Common myeloid progenitor, CD34-positive (primary cell): ENCODE results near the gene CYP3A4.
"Not testable (repeated sequence)": the region's sequence is repeated elsewhere in the genome, so short reads cannot be mapped to it uniquely, and the experiment has no call there.

ENCODE experiments used
- CTCF ChIA-PET: fragments of 350-600 bp; sonication (Branson Sonifier 250); formaldehyde crosslinking; loops from one replicate; lab custom pipeline; 2021; ENCODE audit warnings: antibody characterized with exemption; lab: Charles Lee
- POLR2A ChIA-PET: fragments of 350-600 bp; sonication (Branson Sonifier 250); formaldehyde crosslinking; loops from one replicate; lab custom pipeline; 2021; ENCODE audit warnings: antibody characterized with exemption; lab: Charles Lee
- DNase-seq, 3 donors: peaks; one replicate each; pipeline versions ENCODE4 v3.0.0 to v3.0.0-alpha.2; 2013
- H3K27ac ChIP-seq, 2 experiments: 1 replicate in 1 of 2; 2 replicates in 1 of 2; pipeline ENCODE4 v1.7.0; 2013; ENCODE audit warnings: inconsistent platforms in 2 of 2, low read length in 2 of 2, mild to moderate bottlenecking in 2 of 2, low read depth in 1 of 2, moderate library complexity in 1 of 2; ENCODE audit not compliant: severe bottlenecking in 2 of 2, insufficient read depth in 1 of 2, poor library complexity in 1 of 2
- H3K27me3 ChIP-seq, 5 experiments: replicated peaks in 2 of 5; 1 replicate in 3 of 5; 2 replicates in 2 of 5; pipeline versions ENCODE4 v1.6.1 to v1.7.0; 2013; ENCODE audit warnings: low read length in 4 of 5, mild to moderate bottlenecking in 2 of 5, moderate library complexity in 2 of 5, inconsistent platforms in 1 of 5; ENCODE audit not compliant: insufficient read depth in 5 of 5, control insufficient read depth in 4 of 5
- H3K36me3 ChIP-seq, 4 experiments: 1 replicate in 2 of 4; 2 replicates in 2 of 4; pipeline versions ENCODE4 v1.6.1 to v1.7.0; 2013; ENCODE audit warnings: low read length in 3 of 4, control low read depth in 1 of 4, mild to moderate bottlenecking in 1 of 4; ENCODE audit not compliant: control insufficient read depth in 4 of 4, insufficient read depth in 4 of 4
- H3K4me1 ChIP-seq, 4 experiments: 1 replicate in 3 of 4; 2 replicates in 1 of 4; pipeline versions ENCODE4 v1.6.1 to v1.7.1; 2013; ENCODE audit warnings: low read length in 3 of 4, mild to moderate bottlenecking in 3 of 4, control low read depth in 1 of 4, inconsistent platforms in 1 of 4, moderate library complexity in 1 of 4; ENCODE audit not compliant: control insufficient read depth in 4 of 4, insufficient read depth in 4 of 4; ENCODE audit errors: control extremely low read depth in 1 of 4
- H3K4me3 ChIP-seq, 7 experiments: 1 replicate in 4 of 7; 2 replicates in 3 of 7; pipeline versions ENCODE4 v1.5.1 to v1.7.0; 2013; ENCODE audit warnings: mild to moderate bottlenecking in 7 of 7, low read length in 6 of 7, moderate library complexity in 6 of 7, inconsistent platforms in 2 of 7, low read depth in 2 of 7, control low read depth in 1 of 7; ENCODE audit not compliant: insufficient read depth in 4 of 7, control insufficient read depth in 1 of 7; ENCODE audit errors: extremely low read depth in 1 of 7
- H3K9me3 ChIP-seq, 5 experiments: 1 replicate in 4 of 5; 2 replicates in 1 of 5; pipeline versions ENCODE4 v1.6.1 to v1.7.1; 2013; ENCODE audit warnings: low read length in 4 of 5, mild to moderate bottlenecking in 2 of 5, inconsistent platforms in 1 of 5, low read depth in 1 of 5, moderate library complexity in 1 of 5; ENCODE audit not compliant: control insufficient read depth in 4 of 5, insufficient read depth in 2 of 5; ENCODE audit errors: control extremely low read depth in 1 of 5
- WGBS: methylation state at CpG from one replicate; pipeline ENCODE4 v1.1.5; 2013; ENCODE audit not compliant: insufficient coverage; 5-methylcytosine and 5-hydroxymethylcytosine counted together

CYP3A4 gene

GRCh38 chr7:99805641-99806040 is 21.7 kb upstream of the CYP3A4 start:
- Histone ChIP-seq H3K27me3 (no peaks in the 10 kb centered on the region), H3K27ac (no peak overlapping the region), H3K36me3 (no peaks in the 10 kb centered on the region), H3K4me1 (no peaks in the 10 kb centered on the region), H3K9me3 (peaks cover 0 to 9% (median 2%) of the 10 kb centered on the region in 5 experiments), H3K4me3 (no peak overlapping the region)
- WGBS: no CpG with 5 or more reads among the region's 2 CpGs
- ChIA-PET CTCF (no interaction called here), POLR2A (no interaction called here)
- no peak for DNase-seq

GRCh38 chr7:99803118-99803517 is 19.1 kb upstream of the CYP3A4 start:
- H3K36me3 ChIP-seq, POLR2A ChIA-PET, H3K27me3 ChIP-seq, CTCF ChIA-PET, H3K27ac ChIP-seq, H3K4me3 ChIP-seq, H3K9me3 ChIP-seq, H3K4me1 ChIP-seq, DNase-seq: not testable (repeated sequence)
- WGBS: 97% methylated on average over 6 of the region's 6 CpGs

- H3K4me1 ChIP-seq, H3K4me3 ChIP-seq, POLR2A ChIA-PET, H3K36me3 ChIP-seq, CTCF ChIA-PET, H3K27ac ChIP-seq, H3K27me3 ChIP-seq, H3K9me3 ChIP-seq, DNase-seq: not testable (repeated sequence)
- WGBS: no CpG with 5 or more reads among the region's 3 CpGs
Observed at GRCh38 chr7:99801407-99801806, 17.4 kb upstream of the CYP3A4 start.

GRCh38 chr7:99798972-99799371 is 15.0 kb upstream of the CYP3A4 start:
- H3K9me3 ChIP-seq: no peaks in the 10 kb centered on the region

GRCh38 chr7:99795864-99796263 is 11.9 kb upstream of the CYP3A4 start:
- H3K4me3 ChIP-seq, H3K27me3 ChIP-seq, DNase-seq, H3K9me3 ChIP-seq, H3K4me1 ChIP-seq, CTCF ChIA-PET, POLR2A ChIA-PET, H3K27ac ChIP-seq, H3K36me3 ChIP-seq: not testable (repeated sequence)
- no CpG with 5 or more reads among the region's 2 CpGs for WGBS

More at GRCh38 chr7:99798972-99799371, 15.0 kb upstream of the CYP3A4 start:
- H3K4me1 ChIP-seq: no peaks in the 10 kb centered on the region
- H3K4me3 ChIP-seq: no peak overlapping the region
- H3K27ac ChIP-seq: no peak overlapping the region
- H3K27me3 ChIP-seq: peaks cover 0 to under 1% (median 0%) of the 10 kb centered on the region in 5 experiments
- POLR2A ChIA-PET: no interaction called here
- 100% methylated on average over 1 of the region's 2 CpGs for WGBS
- no peak for DNase-seq
- CTCF ChIA-PET: no interaction called here
- no peaks in the 10 kb centered on the region for H3K36me3 ChIP-seq

GRCh38 chr7:99794585-99795502 is 10.9 kb upstream of the CYP3A4 start:
- no peak overlapping the region for H3K4me3 ChIP-seq
- no peaks in the 10 kb centered on the region for H3K4me1 ChIP-seq
- no peaks in the 10 kb centered on the region for H3K9me3 ChIP-seq
- H3K27me3 ChIP-seq: peaks cover 0 to 2% (median 0%) of the 10 kb centered on the region in 5 experiments
- no peak overlapping the region for H3K27ac ChIP-seq
- no peaks in the 10 kb centered on the region for H3K36me3 ChIP-seq
- 96% methylated on average over 12 of the region's 12 CpGs for WGBS
- ChIA-PET POLR2A (no interaction called here), CTCF (no interaction called here)
- peak in 1 of 3 donors; percentile 2 for DNase-seq

- peaks cover 0 to 2% (median 0%) of the 10 kb centered on the region in 5 experiments for H3K27me3 ChIP-seq
- no peak overlapping the region for H3K27ac ChIP-seq
- H3K4me3 ChIP-seq: no peak overlapping the region
- WGBS: 100% methylated on average over 1 of the region's 5 CpGs
- no peaks in the 10 kb centered on the region for H3K36me3 ChIP-seq
- ChIA-PET CTCF (no interaction called here), POLR2A (no interaction called here)
- H3K4me1 ChIP-seq: no peaks in the 10 kb centered on the region
- no peak for DNase-seq
- no peaks in the 10 kb centered on the region for H3K9me3 ChIP-seq
Observed at GRCh38 chr7:99793443-99793842, 9.5 kb upstream of the CYP3A4 start.
